Ectodermal cell (in vitro differentiated cells): ENCODE results near the gene CD68.

ENCODE experiments used
- H3K27ac ChIP-seq: 2 replicates; pipeline ENCODE4 v1.7.0; 2013; ENCODE audit warnings: mild to moderate bottlenecking, low read depth, low read length; ENCODE audit not compliant: insufficient read depth, poor library complexity, severe bottlenecking
- H3K27me3 ChIP-seq: 2 replicates; pipeline ENCODE4 v1.7.0; 2013; ENCODE audit warnings: mild to moderate bottlenecking, low read length; ENCODE audit not compliant: insufficient read depth, control insufficient read depth, poor library complexity, severe bottlenecking
- H3K36me3 ChIP-seq: one replicate; pipeline ENCODE4 v1.7.0; 2013; ENCODE audit warnings: low read length; ENCODE audit not compliant: control insufficient read depth, insufficient read depth
- H3K4me1 ChIP-seq: one replicate; pipeline ENCODE4 v1.7.0; 2013; ENCODE audit warnings: low read length; ENCODE audit not compliant: control insufficient read depth, insufficient read depth
- H3K4me3 ChIP-seq: 2 replicates; pipeline ENCODE4 v1.7.0; 2013; ENCODE audit warnings: low read depth, low read length, control low read depth; ENCODE audit not compliant: insufficient read depth
- H3K9me3 ChIP-seq: 2 replicates; pipeline ENCODE4 v1.7.0; 2013; ENCODE audit warnings: mild to moderate bottlenecking, low read length, moderate library complexity; ENCODE audit not compliant: control insufficient read depth
- WGBS, 2 experiments: methylation state at CpG; one replicate each; pipeline ENCODE4 v1.1.7; 2013; ENCODE audit warnings: missing lambda C conversion rate in 2 of 2; 5-methylcytosine and 5-hydroxymethylcytosine counted together

CD68 gene

DNA sequence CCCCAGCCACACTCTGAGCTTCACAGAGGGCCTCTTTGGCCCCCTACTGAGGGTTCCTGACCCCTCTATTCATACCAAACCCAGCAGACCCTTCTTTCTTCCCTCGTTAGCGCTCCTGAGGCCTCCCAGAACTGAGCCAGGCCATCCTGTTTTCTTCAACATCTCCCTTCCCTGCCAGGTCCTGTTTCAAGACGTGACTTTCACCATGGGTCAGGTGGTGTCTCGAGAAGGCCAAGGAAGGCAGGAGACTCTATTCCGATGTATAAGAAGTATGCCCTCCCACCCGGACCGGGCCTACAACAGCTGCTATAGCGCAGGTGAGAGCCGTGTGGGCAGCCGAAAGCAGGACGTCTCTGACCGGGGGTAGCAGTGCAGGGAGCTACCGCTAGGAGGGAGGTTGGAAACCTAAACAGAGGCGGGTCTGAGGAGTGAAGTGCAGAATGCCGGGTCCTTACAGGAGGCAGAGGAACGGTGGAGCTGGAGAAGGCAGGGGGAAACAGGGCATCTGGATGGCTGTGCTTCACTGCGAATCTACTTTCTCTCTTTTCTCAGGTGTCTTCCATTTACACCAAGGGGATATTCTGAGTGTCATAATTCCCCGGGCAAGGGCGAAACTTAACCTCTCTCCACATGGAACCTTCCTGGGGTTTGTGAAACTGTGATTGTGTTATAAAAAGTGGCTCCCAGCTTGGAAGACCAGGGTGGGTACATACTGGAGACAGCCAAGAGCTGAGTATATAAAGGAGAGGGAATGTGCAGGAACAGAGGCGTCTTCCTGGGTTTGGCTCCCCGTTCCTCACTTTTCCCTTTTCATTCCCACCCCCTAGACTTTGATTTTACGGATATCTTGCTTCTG is 19.0 kb upstream of the CD68 start:
- Histone ChIP-seq H3K36me3 (peaks cover 19% of the 10 kb centered on the region), H3K4me3 (peak overlapping the region; percentile 87), H3K9me3 (no peaks in the 10 kb centered on the region), H3K4me1 (peaks cover 30% of the 10 kb centered on the region), H3K27me3 (no peaks in the 10 kb centered on the region), H3K27ac (peak overlapping the region; percentile 90)
- WGBS, 2 experiments: 29% methylated on average over 20 to 22 of the region's 22 CpGs

DNA sequence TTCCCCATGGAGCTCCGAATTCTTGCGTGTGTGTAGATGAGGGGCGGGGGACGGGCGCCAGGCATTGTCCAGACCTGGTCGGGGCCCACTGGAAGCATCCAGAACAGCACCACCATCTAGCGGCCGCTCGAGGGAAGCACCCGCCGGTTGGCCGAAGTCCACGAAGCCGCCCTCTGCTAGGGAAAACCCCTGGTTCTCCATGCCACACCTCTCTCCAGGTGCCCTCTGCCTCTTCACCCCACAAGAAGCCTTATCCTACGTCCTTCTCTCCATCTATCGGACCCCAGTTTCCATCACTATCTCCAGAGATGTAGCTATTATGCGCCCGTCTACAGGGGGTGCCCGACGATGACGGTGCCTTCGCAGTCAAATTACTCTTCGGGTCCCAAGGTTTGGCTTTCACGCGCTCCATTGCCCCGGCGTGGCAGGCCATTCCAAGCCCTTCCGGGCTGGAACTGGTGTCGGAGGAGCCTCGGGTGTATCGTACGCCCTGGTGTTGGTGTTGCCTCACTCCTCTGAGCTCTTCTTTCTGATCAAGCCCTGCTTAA is 18.3 kb upstream of the CD68 start:
- 0 to 1% methylated on average over 32 of the region's 32 CpGs for WGBS, 2 experiments
- Histone ChIP-seq H3K27me3 (no peaks in the 10 kb centered on the region), H3K36me3 (peaks cover 24% of the 10 kb centered on the region), H3K4me3 (peak overlapping the region; percentile 87), H3K4me1 (peaks cover 30% of the 10 kb centered on the region), H3K27ac (peak overlapping the region; percentile 90), H3K9me3 (no peaks in the 10 kb centered on the region)

DNA sequence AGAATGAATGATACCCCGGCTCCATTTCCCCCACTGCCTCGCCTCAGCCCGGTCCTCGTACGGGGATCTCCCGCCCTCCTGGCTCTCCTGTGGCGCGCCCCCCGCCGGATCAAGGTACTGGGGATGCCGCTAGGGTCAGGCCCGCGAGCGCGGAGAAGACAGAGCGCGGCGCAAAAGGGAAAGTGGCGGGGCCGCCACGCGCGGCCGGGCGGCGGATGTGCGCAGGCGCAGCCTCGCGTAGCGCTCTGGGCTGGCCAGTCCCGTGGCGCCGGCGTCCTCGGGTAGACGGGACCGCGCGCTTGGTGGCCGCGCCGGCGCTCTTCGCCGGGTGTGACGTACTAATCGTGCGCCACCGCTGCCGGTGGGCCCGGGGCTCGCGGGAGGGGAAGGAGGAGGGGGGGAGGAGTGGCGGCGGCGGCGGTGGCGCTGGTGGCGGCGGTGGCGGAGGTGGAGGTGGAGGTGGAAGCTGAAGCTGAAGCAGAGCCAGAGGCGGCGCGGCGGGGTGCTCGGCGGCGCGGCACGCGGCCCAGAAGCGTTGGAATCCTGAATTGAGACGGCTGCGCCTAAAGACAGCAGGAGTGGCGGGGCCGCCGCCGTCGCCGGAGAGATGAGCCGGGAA is 17.7 kb upstream of the CD68 start, which contains the start of gene SENP3:
Gene SENP3 (plus strand): TSS at position 331 of the 619 bp plus-strand sequence. CDS start 1,158 bp downstream, outside the sequence.
- WGBS, 2 experiments: 0 to 1% methylated on average over 82 of the region's 82 CpGs

DNA sequence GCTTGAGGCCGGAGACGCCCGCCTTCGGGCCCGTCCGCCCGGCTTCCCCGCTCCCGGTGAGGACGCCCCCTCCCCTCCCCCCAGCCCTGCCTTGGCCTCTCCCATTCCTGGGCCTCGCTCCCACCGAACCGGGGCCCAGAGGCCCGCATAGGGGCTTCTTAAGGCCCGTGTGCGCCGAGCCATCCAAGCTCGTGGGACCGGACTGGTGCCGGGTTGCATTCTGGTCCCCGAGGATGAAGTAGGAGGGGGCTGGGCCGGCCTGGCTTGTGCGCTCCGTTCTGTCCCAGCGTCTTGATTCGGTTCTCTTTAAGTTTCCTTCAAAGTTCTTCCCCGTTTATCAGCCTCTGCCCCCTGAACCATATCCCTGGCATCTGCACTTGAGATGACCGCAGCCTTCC is 17.2 kb upstream of the CD68 start:
- H3K27me3 ChIP-seq: no peaks in the 10 kb centered on the region
- 1 to 2% methylated on average over 28 of the region's 28 CpGs for WGBS, 2 experiments
- H3K9me3 ChIP-seq: no peaks in the 10 kb centered on the region
- peaks cover 27% of the 10 kb centered on the region for H3K4me1 ChIP-seq
- H3K36me3 ChIP-seq: peaks cover 27% of the 10 kb centered on the region
- H3K27ac ChIP-seq: peak overlapping the region; percentile 62
- peak overlapping the region; percentile 87 for H3K4me3 ChIP-seq

More for the DNA sequence above, 17.7 kb upstream of the CD68 start, which contains the start of gene SENP3:
- H3K27me3 ChIP-seq: no peaks in the 10 kb centered on the region
- no peaks in the 10 kb centered on the region for H3K9me3 ChIP-seq
- peak within 1 kb of the TSS; percentile 87 for H3K4me3 ChIP-seq
- H3K4me1 ChIP-seq: peaks cover 30% of the 10 kb centered on the region
- peaks cover 24% of the 10 kb centered on the region for H3K36me3 ChIP-seq
- H3K27ac ChIP-seq: peak within 1 kb of the TSS; percentile 90

DNA sequence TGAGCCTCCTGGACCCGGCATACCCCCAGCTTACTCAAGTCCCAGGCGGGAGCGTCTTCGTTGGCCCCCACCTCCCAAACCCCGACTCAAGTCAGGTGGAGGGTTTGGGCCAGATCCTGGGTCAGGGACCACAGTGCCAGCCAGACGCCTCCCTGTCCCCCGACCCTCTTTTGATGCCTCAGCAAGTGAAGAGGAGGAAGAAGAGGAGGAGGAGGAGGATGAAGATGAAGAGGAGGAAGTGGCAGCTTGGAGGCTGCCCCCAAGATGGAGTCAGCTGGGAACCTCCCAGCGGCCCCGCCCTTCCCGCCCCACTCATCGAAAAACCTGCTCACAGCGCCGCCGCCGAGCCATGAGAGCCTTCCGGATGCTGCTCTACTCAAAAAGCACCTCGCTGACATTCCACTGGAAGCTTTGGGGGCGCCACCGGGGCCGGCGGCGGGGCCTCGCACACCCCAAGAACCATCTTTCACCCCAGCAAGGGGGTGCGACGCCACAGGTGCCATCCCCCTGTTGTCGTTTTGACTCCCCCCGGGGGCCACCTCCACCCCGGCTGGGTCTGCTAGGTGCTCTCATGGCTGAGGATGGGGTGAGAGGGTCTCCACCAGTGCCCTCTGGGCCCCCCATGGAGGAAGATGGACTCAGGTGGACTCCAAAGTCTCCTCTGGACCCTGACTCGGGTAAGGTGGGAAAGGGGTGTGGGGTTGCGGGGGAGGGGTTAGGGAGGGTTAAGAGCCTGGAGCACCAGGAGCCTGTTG is 16.1 kb upstream of the CD68 start:
- H3K27me3 ChIP-seq: no peaks in the 10 kb centered on the region
- no peak overlapping the region for H3K27ac ChIP-seq
- 93 to 95% methylated on average over 30 of the region's 30 CpGs for WGBS, 2 experiments
- peak overlapping the region; percentile 87 for H3K4me3 ChIP-seq
- H3K4me1 ChIP-seq: peaks cover 17% of the 10 kb centered on the region
- no peaks in the 10 kb centered on the region for H3K9me3 ChIP-seq
- H3K36me3 ChIP-seq: peaks cover 28% of the 10 kb centered on the region

DNA sequence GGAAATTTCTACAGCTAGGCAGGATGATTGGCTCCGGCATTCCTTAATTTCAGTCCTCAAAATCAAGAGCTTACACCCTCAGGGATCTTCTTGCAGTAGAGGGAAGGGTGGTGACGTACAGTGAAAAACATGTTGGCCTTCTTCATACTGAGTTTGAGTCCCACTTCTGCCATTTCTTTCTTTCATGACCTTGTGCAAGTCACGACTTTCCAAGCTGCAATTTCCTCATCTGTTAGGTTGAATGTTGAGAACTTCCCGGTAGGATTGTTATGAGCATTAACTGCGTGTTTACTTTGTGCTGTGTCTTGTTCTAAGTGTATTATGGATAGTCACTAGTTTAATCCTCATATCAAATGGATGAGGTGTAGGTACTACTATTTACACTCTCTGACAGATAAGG is 9.9 kb upstream of the CD68 start:
- Histone ChIP-seq H3K4me3 (no peak overlapping the region), H3K27me3 (no peaks in the 10 kb centered on the region), H3K9me3 (no peaks in the 10 kb centered on the region), H3K36me3 (peaks cover 41% of the 10 kb centered on the region), H3K27ac (no peak overlapping the region), H3K4me1 (peaks cover 11% of the 10 kb centered on the region)
- 94 to 97% methylated on average over 5 of the region's 5 CpGs for WGBS, 2 experiments

DNA sequence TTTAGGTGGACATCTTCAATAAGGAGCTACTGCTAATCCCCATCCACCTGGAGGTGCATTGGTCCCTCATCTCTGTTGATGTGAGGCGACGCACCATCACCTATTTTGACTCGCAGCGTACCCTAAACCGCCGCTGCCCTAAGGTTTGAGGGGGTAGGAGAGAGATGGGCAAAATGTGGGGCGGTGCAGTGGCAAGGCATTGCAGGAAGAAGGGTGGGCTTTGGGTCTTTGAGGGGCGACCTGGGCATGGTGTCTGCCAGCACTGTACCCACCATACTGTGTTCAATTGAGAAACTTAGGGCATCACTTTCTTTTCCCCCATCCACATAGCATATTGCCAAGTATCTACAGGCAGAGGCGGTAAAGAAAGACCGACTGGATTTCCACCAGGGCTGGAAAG is 9.1 kb upstream of the CD68 start:
- no peaks in the 10 kb centered on the region for H3K27me3 ChIP-seq
- H3K4me3 ChIP-seq: no peak overlapping the region
- peaks cover 16% of the 10 kb centered on the region for H3K4me1 ChIP-seq
- no peaks in the 10 kb centered on the region for H3K9me3 ChIP-seq
- no peak overlapping the region for H3K27ac ChIP-seq
- WGBS, 2 experiments: 96 to 97% methylated on average over 10 of the region's 10 CpGs
- H3K36me3 ChIP-seq: peaks cover 43% of the 10 kb centered on the region

DNA sequence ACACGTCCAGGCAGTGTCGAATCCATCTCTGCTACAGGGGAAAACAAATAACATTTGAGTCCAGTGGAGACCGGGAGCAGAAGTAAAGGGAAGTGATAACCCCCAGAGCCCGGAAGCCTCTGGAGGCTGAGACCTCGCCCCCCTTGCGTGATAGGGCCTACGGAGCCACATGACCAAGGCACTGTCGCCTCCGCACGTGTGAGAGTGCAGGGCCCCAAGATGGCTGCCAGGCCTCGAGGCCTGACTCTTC is 7.2 kb upstream of the CD68 start:
- Histone ChIP-seq H3K4me1 (peaks cover 16% of the 10 kb centered on the region), H3K27me3 (no peaks in the 10 kb centered on the region), H3K4me3 (peak overlapping the region; percentile 97), H3K9me3 (no peaks in the 10 kb centered on the region), H3K27ac (peak overlapping the region; percentile 88), H3K36me3 (peaks cover 53% of the 10 kb centered on the region)
- 1% methylated on average over 11 of the region's 11 CpGs for WGBS, 2 experiments

DNA sequence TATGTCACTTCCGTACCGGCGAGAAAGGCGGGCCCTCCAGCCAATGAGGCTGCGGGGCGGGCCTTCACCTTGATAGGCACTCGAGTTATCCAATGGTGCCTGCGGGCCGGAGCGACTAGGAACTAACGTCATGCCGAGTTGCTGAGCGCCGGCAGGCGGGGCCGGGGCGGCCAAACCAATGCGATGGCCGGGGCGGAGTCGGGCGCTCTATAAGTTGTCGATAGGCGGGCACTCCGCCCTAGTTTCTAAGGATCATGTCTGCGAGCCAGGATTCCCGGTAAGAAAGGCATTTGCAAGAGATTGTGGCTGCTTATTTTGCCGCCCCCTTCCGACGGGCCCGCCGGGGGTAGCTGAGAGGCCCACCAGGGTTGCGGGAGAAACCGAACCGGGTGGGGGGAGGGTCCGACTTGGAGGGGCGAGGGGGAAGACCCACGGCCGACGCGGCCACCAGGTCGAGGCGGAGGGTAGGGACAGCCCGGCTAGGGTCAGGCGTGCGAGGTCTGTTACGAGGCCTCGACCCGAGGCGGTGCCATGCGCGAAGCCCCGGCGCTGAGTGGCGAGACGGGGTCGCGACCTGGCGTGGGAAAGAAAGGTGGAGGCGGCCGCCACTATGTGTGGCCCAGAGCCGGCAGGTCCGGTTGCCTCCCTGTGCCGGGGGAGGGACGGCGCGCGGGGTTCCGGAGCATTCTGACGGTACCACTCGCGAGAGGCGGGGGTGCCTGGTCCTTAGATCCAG is 6.7 kb upstream of the CD68 start:
- H3K27ac ChIP-seq: peak overlapping the region; percentile 92
- peaks cover 57% of the 10 kb centered on the region for H3K36me3 ChIP-seq
- WGBS, 2 experiments: 0 to 1% methylated on average over 73 of the region's 73 CpGs
- H3K9me3 ChIP-seq: no peaks in the 10 kb centered on the region
- peak overlapping the region; percentile 97 for H3K4me3 ChIP-seq
- no peaks in the 10 kb centered on the region for H3K27me3 ChIP-seq
- H3K4me1 ChIP-seq: peaks cover 16% of the 10 kb centered on the region
